GM13976 (cell line): ENCODE data around the gene ATP7B.

ENCODE experiments used
- DNase-seq: peaks from one replicate; pipeline ENCODE4 v3.0.0; 2012; ENCODE audit warnings: low spot score
- in situ Hi-C: fragments of 300-500 bp; cut with MboI; formaldehyde crosslinking; loops from one replicate; pipeline ENCODE4 v1.12.0; 2022; ENCODE audit warnings: low sequenced_read_pairs, mixed read lengths, inconsistent platforms; ENCODE audit not compliant: unreplicated experiment
- TF ChIP-seq, protein P1 (sequence below): IDR thresholded peaks from 2 replicates; pipeline ENCODE4 v1.5.1; 2012; ENCODE audit warnings: borderline replicate concordance, mild to moderate bottlenecking; ENCODE audit not compliant: insufficient read depth; ENCODE audit errors: extremely low read depth, missing control alignments, control extremely low read depth

Gene ATP7B

DNA sequence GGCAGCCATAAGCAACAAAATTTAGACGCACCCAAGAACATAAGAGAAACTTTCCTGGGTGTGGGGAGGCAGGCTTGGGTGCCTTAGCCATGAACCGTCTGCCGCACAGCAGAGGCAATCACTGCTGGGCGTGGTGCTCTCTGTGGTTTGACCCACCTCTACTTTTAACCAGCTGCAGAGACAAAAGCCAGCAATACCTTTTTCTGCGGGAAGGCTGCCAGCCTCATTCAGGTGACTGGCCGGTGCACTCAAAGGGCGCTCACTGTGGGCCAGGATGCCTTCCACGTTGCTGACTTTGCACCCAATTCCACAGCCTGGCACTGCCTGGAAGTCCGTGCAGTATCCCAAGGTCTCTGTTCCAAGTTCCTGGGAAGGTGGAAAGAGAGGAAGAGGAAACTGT lies 69.1 kb downstream of the ATP7B start:
- TF ChIP-seq, protein P1, sequence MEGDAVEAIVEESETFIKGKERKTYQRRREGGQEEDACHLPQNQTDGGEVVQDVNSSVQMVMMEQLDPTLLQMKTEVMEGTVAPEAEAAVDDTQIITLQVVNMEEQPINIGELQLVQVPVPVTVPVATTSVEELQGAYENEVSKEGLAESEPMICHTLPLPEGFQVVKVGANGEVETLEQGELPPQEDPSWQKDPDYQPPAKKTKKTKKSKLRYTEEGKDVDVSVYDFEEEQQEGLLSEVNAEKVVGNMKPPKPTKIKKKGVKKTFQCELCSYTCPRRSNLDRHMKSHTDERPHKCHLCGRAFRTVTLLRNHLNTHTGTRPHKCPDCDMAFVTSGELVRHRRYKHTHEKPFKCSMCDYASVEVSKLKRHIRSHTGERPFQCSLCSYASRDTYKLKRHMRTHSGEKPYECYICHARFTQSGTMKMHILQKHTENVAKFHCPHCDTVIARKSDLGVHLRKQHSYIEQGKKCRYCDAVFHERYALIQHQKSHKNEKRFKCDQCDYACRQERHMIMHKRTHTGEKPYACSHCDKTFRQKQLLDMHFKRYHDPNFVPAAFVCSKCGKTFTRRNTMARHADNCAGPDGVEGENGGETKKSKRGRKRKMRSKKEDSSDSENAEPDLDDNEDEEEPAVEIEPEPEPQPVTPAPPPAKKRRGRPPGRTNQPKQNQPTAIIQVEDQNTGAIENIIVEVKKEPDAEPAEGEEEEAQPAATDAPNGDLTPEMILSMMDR, result no peak
- in situ Hi-C loops, result no loop called here
- no peak for DNase-seq

DNA sequence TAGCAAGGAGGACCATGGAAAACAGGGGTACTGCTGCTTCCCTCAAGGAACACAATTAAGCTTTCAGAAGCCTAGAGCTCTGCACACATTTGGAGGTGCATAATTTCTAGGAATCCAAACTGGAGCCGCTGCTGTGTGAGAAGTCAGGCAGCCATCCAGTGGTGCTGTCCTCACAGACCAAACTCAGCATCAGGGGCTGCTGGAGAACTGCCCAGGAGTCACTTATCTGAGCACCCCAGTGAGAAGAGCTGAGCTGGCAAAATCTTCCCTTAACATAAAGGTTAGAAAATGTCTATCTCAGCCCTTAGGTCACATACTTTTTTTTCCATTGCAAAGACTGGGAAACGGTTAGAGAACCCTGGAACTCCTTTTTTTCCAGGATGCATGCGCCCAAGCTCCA lies 72.8 kb downstream of the ATP7B start:
- in situ Hi-C loops, result no loop called here
- DNase-seq, result no peak
- TF ChIP-seq, protein P1, result no peak

DNA sequence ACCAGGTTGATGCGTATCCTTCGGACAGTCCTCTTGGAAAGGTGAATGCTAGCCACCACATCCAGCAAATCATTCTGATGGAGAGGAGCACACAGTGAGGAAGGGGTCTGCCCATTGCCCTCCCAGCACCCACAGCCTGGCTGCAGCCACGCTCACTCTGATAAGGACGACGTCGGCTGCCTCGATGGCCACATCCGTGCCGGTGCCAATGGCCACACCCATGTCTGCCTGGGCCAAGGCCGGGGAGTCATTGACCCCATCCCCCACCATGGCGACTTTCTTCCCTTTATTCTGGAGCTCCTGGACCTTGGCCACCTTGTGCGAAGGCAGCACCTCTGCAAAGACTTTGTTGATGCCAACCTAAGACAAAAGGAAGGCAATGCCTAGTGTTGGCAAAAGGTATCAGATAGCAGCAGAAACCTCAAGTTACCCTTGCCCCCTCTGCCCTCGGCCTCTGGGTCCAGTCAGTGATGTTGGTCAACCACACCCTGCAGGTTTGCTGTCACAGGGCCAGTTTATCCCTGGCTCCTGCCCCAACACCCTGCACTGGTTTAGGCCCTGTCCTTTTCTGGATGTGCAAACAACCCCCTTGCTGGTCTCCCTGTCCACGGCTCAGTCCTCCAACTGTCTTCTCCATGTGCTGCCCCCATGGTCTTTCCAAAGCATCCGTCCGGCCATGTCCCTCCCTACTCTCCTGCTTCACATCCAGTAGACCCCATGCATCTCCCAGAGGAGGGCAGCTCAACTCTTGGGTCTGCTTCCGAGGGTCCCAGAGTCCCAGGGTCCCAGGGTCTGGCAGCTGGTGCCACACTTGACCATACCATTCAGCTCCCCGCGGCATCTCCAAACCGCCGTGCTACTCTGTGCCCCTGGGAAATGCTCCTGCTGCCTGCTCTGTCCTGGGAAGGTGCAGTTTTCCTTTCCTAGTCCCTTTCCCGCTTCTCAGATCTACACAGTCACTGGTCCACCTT lies 73.6 kb downstream of the ATP7B start:
- in situ Hi-C loops, result no loop called here
- TF ChIP-seq, protein P1, result no peak
- no peak for DNase-seq

DNA sequence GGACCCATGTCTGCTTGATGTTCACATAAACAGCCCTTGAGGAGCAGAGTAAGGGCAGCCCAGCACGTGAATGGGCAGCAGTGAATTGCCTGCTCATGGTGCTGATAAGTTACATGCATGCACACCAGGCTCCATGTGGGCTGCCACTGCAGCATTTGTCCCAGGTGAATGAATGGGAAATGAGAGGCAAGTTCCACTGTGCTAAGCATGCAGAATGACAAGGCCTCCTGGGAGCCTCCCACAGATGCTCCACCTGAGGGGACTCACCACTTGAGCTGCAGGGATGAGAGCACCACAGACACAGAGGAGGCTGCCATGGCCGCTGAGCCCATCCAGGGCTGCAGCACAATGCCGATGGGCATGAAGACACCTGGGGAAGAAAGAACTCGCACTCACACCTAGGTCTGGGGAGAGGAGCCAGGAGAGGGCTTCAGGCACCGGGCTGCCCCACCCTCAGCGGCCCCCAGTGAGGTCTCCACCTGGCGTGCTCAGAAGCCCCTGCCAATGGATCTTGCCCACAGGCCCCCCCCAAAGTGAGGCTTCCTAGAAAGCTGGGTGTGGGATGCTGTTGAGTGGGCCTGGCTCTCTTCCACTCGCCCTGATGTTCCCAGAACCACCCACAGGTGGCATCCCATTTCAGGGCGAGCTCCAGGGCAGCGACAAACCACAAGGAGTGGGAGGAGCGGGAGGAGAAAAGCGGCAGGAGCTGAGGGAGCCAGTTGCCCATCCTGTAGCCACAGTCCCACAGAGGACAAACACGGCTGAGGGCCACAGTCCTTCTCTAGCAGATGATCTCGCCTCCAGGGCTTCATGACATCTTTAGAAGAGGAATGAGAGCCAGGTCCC lies 75.7 kb downstream of the ATP7B start:
- TF ChIP-seq, protein P1, result no peak
- no peak for DNase-seq
- in situ Hi-C loops, result no loop called here

DNA sequence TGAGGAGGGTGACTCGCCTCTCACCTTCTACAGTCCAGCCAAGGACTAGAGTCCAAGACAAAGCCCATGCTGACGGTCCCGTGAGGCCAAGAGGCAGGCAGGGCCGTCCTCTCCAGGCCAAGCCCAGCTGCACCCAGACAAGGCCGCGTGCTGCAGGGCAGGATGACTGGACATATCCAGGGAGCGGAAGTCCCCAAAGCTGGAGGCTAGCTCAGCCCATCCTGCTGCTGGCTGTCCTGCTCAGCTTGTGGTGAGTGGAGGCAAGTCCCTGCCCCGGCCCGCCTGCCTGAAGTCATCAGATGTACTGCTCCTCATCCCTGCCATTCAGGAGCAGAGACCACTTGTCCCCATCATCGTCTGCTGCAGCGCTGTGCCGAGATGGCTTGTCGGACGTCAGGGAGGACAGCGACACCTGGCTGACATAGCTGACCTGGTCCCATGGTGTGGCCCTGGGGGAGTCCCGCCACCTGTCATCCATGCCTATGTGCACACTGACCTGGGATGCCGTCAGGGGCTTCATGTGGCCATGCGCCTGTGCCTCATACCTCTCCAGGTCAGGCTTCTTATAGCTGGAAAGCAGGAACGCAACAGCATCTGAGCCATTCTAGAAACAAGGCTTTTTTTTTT lies 76.7 kb downstream of the ATP7B start:
- in situ Hi-C loops, result no loop called here
- no peak for DNase-seq
- TF ChIP-seq, protein P1, result no peak

DNA sequence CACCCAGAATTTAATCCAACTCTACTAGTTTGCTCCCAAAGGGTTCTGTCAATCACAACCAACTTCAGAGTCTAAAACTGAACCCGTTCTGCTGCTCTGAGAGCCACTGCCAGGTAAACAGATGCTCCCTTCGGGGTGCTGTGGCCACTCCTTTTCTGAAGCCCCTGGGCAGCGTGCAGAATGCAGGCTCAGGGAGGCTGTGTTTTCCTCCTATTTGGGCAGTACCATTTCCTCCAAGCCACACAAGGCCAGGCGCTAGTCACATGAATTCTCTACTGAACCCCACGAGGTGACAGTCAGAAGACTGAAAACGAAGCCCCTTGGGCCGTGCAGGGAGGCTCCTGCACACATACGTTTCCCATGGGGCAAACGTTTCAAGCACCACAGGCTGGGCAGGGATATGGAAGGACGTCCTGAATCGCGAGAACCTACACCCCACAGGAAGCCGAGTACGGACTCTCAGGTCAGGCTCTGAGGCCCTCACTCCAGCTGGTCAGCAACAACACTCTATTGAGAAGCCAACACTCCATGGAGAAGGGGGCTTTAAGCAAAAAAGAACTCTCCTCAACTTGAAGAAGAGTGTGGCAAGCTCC lies 77.7 kb downstream of the ATP7B start:
- in situ Hi-C loops, result no loop called here
- no peak for DNase-seq
- TF ChIP-seq, protein P1, result no peak
